OCI-LY7 (cell line): ENCODE data around the gene ZNF622.

Source experiments
- EZH2phosphoT487 ChIP-seq: fragments of 200-600 bp; sonication (generic); IDR thresholded peaks from 2 replicates; pipeline ENCODE4 v1.6.1; 2018; ENCODE audit warnings: low read depth, borderline replicate concordance, mild to moderate bottlenecking, mixed run types, antibody characterized with exemption, low read length, moderate library complexity, mixed read lengths
- TF ChIP-seq, protein P1 (sequence below): fragments of 200-600 bp; sonication (generic); conservative IDR thresholded peaks from 2 replicates; pipeline ENCODE4 v1.5.1; 2014; ENCODE audit warnings: mild to moderate bottlenecking, antibody characterized with exemption, low read length, moderate library complexity, mixed read lengths

DNA sequence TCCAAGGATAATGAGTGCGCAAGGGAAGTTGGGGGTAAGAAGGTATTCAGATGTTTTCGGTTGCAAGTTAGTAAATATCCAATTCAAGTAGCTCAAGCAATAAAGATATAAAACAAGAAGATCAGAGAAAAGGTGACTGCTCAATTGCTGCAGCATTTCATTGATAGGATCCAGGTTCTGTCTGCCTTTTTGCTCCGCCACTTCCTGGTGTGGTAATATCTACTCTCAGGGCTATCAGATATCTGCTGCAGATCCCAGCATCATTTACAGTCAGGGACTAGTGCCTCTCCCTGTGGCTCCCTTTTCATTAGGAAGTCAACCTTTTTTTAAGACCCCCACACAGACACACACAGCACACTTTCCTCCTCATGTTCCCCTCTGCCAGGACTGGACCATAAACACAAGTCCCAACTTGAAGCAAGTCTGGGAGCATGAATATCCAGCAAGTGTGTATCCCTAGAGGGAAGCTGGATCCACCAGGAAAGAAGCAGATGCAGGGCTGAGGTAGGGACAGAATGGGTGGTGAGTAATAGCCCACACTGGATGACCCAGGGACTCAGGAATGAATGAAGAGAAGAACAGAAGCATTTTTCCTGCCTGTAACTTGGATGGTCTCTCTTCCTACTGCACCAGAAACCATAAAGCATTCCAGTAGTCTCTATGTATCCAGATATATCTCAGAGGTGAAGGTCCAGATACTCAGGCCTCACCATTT lies 53.7 kb downstream of the ZNF622 start:
- TF ChIP-seq, protein P1, sequence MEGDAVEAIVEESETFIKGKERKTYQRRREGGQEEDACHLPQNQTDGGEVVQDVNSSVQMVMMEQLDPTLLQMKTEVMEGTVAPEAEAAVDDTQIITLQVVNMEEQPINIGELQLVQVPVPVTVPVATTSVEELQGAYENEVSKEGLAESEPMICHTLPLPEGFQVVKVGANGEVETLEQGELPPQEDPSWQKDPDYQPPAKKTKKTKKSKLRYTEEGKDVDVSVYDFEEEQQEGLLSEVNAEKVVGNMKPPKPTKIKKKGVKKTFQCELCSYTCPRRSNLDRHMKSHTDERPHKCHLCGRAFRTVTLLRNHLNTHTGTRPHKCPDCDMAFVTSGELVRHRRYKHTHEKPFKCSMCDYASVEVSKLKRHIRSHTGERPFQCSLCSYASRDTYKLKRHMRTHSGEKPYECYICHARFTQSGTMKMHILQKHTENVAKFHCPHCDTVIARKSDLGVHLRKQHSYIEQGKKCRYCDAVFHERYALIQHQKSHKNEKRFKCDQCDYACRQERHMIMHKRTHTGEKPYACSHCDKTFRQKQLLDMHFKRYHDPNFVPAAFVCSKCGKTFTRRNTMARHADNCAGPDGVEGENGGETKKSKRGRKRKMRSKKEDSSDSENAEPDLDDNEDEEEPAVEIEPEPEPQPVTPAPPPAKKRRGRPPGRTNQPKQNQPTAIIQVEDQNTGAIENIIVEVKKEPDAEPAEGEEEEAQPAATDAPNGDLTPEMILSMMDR = no peak
- TF ChIP-seq EZH2phosphoT487 = no peak
